HG02571 (cell line): Measurements from ENCODE around the gene NKG7.
A peak's percentile ranks its signal among the peaks of the same experiment; 100 is the strongest.

Experiments
- ATAC-seq: cut with Tn5 transposase; IDR thresholded peaks from one replicate; pipeline ENCODE4 v1.9.1; 2021; ENCODE audit warnings: mild to moderate bottlenecking, moderate library complexity; ENCODE audit not compliant: unreplicated experiment

Gene NKG7

GRCh38 chr19:51391073-51391611 is 18.7 kb upstream of the NKG7 start:
- ATAC-seq, result no peak

- ATAC-seq, result no peak
Observed at GRCh38 chr19:51389143-51389542, 16.7 kb upstream of the NKG7 start.

GRCh38 chr19:51387924-51388389 is 15.5 kb upstream of the NKG7 start, which contains the start of gene LIM2:
LIM2 (minus strand) TSS chr19:51387974; CDS start chr19:51387443, 531 bp downstream.
- ATAC-seq, result no peak

DNA sequence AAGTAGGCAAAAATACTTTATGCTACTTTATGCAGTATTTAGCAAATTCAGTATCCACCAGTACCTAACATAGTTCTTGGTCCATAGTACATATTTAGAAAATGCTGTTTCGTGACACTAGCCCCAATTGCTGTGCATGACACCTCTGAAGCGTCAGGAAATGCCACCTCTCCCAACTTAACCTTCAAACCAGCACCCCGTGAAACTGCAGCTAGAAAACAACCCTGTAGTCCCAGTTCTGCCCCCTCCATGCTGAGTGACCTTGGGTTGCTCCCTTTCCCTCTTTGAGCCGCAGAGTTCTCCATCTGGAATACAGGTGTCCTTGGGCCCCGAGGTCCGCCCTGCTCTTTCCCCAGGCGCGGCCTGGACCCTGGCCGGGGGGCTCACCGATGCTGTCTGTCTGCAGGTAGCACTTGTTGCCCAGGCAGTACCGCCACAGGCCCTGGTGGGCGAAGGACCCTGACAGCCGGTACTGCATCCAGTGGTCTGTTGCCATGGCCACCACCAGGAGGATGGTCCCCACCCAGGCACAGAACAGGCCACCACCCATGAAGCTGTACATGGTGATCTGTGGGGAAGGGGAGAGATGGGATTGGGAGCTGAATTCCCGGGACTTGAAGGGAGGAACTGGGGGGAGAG is 14.5 kb upstream of the NKG7 start:
- ATAC-seq, result no peak

DNA sequence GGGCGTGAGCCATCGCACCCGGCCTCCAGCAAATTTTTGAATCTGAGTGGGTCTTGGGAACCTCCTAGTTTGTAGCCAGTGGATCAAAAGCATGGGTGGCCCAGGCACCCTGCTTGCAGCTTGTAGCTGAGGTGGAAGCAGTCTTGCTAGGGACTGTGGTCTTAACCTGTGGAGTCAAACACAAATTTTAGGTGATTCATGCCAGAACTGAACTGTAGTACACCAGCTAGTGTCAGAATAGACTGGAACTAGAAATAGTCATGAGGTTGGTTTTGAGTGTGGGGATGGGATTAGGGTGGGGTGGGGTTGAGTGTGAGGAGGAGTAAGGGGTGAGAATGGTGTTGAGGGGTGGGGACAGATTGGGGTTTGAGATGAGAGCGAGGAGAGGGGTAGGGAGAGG is 9.6 kb upstream of the NKG7 start:
- no peak for ATAC-seq

DNA sequence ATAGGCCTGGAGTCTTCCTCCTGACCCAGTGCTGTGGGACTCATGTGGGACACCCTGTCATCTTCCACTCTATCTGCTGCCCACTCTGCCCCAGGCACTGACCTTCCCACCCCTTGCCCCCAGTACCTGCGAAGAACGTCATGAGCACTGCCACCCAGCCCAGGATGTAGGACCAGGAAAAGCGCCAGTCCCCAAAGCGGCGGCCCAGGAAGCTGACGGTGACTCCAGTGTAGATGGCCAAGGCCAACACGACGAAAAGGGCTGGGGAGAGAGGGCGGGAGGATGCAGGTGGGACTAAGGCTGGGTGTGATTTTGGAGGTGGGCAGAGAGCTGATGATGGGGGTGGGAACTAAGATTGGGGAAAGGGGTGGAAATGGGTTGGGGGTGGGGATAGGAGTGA is 7.9 kb upstream of the NKG7 start:
- ATAC-seq, result no peak

- no peak for ATAC-seq
Observed at GRCh38 chr19:51377422-51377821, 5.0 kb upstream of the NKG7 start.

- ATAC-seq, result no peak
Observed at GRCh38 chr19:51375504-51376221, 3.2 kb upstream of the NKG7 start.

- no peak for ATAC-seq
Observed at GRCh38 chr19:51372021-51372648, 319 bp downstream of the NKG7 start.

GRCh38 chr19:51371186-51371690 is 1.2 kb downstream of the NKG7 start:
- ATAC-seq, result no peak

DNA sequence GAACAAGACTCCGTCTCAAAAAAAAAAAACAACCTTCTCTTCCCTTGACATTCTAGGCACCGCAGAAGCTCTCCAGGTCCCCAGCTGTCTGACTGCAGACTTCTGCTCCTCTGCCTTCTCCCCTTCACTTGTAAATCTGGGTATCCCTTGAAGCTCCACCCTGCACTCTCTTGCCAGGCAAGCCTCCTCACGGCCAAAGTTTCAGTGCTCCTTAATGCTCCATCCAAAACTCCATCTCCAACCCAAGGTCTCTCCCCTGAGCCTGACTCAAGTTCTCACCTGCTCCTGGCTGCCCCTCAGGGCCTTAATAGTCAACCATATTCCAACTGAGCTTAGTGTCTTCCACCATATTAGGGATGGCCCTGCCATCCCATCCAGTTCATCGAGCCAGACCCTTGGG is 2.2 kb downstream of the NKG7 start:
- no peak for ATAC-seq

DNA sequence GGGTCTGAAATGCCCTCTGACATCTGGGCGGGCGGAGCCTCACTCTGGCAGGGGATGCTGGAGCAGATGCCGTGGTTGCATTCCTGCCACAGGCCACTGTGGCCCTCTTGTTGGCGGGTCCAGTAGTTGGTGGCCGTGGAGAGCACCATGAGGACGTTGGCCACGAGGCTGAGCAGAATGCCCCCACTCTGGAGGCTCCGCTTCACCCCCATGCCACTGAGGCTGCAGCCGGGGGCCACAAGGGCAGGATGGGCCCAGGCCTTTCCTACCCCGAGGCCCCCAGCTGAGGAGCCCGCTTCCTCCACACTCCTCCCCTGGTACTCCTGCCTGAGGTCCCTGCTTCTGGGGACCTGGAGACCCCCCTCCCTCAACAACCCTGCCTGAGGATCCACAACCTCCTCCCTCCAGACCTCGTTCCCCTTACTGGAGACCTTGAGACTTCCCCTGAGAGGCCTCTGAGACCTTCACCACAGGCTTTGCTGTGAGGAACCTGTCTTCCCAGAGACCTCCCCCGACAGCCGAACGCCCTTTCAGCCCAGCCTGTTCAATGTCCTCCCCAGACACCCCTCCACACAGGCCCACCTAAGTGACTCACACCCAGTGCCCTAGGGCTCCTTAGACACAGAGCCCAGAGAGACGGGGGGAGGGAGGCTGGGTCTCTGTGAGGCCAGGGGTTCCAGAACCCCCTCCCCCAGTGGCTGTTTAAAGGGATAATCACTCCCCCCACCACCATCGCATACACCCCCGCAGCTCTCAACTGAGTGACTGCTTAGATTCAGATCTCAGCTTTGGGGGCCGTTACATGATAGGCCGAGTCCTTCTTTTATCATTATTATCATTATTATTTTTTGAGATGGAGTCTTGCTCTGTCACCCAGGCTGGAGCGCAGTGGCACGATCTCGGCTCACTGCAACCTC is 3.8 kb downstream of the NKG7 start, which contains the start of gene CLDND2:
CLDND2 (minus strand) TSS at position 638 of the 917 bp plus-strand sequence; CDS start at position 212, 426 bp downstream.
- ATAC-seq, result no peak

DNA sequence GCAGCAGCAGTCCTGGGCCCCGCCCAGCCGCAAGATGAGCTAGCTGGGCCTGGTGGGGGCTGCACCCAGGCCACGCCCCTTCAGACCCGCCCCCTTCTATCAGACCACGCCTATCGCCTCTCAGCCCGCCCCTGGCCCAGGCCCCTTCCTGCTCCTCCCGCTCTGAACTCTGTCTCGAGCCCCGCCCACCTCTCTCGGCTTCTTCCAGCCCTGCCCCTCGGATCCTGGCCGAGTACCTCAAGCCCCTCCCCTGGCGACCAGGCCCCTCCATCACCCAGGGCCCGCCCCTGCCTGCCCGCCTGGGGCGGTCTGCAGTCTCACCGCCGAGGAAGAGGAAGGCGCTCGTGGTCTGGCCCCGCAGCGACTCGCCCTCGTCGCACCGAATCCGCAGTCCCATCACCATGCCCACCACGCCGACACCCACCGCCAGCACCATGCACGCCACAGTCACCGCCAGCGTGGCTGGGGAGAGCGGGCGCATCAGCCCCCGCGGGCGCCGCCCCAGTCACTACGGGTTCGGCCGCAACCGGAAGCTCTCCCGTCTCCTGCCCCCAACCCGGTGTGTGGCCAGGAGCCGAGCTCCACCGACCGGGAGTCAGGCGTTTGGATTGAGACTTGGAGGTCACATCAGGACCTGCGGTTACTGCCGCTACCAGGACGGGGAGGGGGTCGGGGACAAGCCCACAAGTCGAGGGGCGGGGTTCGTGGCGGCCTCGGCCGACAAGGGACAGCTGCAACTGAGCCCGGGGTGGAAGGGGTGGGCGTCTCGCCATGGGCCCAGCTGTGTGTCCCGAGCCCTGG is 4.7 kb downstream of the NKG7 start:
- ATAC-seq, result peak; percentile 65

DNA sequence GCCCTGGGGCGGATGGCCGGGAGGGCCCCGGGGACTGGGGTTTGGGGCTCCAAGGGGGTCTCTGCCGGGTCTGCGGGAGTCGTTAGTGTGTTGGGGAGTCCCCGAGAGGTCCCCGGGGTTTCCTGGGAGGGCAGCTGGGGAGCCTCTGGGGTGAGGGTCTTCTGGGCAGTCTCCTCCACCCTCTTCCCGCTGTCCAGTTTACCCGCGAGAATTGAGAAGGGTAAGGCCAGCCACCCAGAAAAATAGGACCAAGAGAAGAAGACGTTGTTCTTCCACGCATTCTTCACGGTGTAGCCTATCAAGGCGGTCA is 5.2 kb downstream of the NKG7 start:
- peak; percentile 12 for ATAC-seq

DNA sequence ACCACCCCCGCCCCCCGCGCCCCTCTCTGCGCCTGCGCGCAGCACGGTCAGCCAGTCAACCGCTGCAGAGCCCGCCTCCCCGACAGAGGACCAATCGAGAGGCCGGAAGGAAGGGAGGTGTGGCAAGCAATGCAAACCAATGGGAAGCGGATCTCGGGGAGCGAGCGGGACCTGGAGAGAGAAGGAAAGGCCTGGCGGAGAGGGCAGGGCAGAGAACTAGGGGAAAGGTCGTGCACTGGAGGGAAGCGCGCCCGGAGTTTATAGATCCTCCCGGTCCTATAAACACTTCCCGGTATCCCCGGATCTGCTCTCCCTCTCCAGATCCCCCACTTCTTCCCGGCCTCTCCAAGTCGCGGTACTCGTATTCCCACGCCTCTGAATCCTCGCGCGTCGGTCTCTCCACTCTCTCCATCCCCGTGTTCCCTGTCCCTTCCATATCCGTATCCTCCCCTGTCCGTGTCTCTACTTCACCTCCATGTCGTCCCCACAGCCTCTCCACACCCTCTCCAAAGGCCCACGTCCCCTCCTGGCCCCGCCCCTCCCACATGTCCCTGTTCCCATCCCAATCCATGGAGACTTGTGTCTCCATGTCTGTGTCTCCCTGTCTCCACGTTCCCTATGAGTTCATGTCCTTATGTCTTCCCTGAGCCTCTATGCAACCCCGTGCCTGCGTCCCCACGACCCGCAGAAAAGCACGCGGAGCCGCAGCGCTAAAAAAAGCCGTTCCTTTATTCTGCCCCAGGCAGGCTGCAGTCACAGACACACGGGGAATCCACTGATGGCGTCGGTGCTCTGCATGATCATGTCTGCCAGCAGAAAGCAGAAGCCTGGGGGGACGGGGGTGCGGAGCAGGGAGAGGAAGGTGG is 5.8 kb downstream of the NKG7 start:
- peak; percentile 50 for ATAC-seq

DNA sequence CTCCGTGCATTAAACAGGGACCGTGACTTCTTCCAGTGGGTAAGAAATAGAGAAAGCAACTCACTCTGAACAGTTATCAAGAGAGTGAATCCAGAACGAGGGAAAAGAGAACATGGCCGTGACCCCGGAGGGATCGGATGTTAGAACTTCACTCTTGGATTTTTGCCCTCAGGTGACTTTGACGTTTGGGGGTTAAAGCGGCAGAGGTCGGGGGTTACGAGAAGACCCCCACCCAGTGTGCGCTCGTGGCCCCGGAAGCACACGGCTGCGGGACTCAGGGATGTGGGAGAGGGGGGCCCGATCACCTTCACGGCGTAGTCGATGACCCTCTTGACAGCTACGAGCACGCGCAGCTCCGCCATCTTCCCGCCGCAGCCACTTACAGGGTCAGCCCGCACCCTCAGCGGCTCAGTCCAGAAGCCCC is 6.5 kb downstream of the NKG7 start, which contains the start of gene ETFB:
ETFB (minus strand) TSS at position 424 of the 424 bp plus-strand sequence; CDS start at position 362, 62 bp downstream.
- ATAC-seq, result no peak

- no peak for ATAC-seq
Observed at GRCh38 chr19:51365211-51365964, 7.1 kb downstream of the NKG7 start.
